HepG2 (cell line): Measurements from ENCODE around the gene CMTM4. TPM values are rescaled to one million over a fixed set of nuclear protein-coding genes. Genes with fewer than 3 reads are reported as not detected.

Experiments used
- ATAC-seq: fragments of 200-7000 bp; cut with Tn5 transposase; 3 replicates; pipeline ENCODE4 v1.9.1; 2020; ENCODE audit warnings: mild to moderate bottlenecking, moderate library complexity
- BruUV-seq: library from RNA; stranded (reverse); fragments of 400-500 nt; replicated peaks from 2 replicates; lab custom pipeline; 2021; lab: Mats Ljungman, UMichigan
- CTCF ChIA-PET: fragments of 300-600 bp; formaldehyde crosslinking; extraction: SDS; loops from one replicate; lab custom pipeline; 2021; ENCODE audit warnings: low total read pairs, inconsistent platforms, low intra/inter-chr PET ratio; lab: Yijun Ruan, JAX
- POLR2A ChIA-PET: fragments of 350-600 bp; sonication (Branson Sonifier 250); formaldehyde crosslinking; loops from one replicate; lab custom pipeline; 2020; ENCODE audit warnings: antibody characterized with exemption, inconsistent platforms; lab: Yijun Ruan, JAX
- DNase-seq: peaks from one replicate; pipeline ENCODE4 v3.0.0-alpha.2; 2015; ENCODE audit warnings: low spot score
- FAIRE-seq: peaks from 3 replicates; lab custom pipeline; 2011; peaks lifted over from hg19 to GRCh38; lab: Jason Lieb, UNC
- H2AFZ ChIP-seq: one replicate; pipeline ENCODE4 v1.6.1; 2011; ENCODE audit warnings: low read length, inconsistent platforms
- H3K27ac ChIP-seq: fragments of 300-600 bp; 3 replicates; pipeline ENCODE4 v1.8.0; 2011; ENCODE audit warnings: mixed run types, mild to moderate bottlenecking, mixed read lengths, low read length, inconsistent platforms; ENCODE audit not compliant: insufficient read depth; ENCODE audit errors: extremely low read length
- H3K27me3 ChIP-seq, 2 experiments: fragments of 200-600 bp in 1 of 2; 2 replicates in 1 of 2; 3 replicates in 1 of 2; pipeline versions ENCODE4 v1.6.0 to v1.8.0; 2011; ENCODE audit warnings: low read length in 2 of 2, mild to moderate bottlenecking in 2 of 2, moderate library complexity in 2 of 2, inconsistent platforms in 1 of 2; ENCODE audit not compliant: insufficient read depth in 2 of 2, control insufficient read depth in 1 of 2
- H3K36me3 ChIP-seq, 2 experiments: fragments of 200-600 bp in 1 of 2; replicated peaks in 1 of 2; 2 replicates in 1 of 2; 3 replicates in 1 of 2; pipeline versions ENCODE4 v1.5.1 to v1.8.0; 2011; ENCODE audit warnings: low read length in 2 of 2, inconsistent platforms in 1 of 2; ENCODE audit not compliant: insufficient read depth in 2 of 2, control insufficient read depth in 1 of 2
- H3K4me1 ChIP-seq: 2 replicates; pipeline ENCODE4 v1.5.1; 2012; ENCODE audit warnings: low read length, inconsistent platforms; ENCODE audit not compliant: insufficient read depth
- H3K4me2 ChIP-seq: 2 replicates; pipeline ENCODE4 v1.6.0; 2011; ENCODE audit warnings: low read depth, low read length, inconsistent platforms
- H3K4me3 ChIP-seq, 3 experiments: fragments of 200-600 bp in 1 of 3; sonication (generic), shearing (Covaris generic) in 1 of 3; replicated peaks in 1 of 3; 2 replicates each; pipeline ENCODE4 v1.5.1; 2011 to 2016; ENCODE audit warnings: low read length in 3 of 3, inconsistent platforms in 2 of 3, low read depth in 2 of 3, mild to moderate bottlenecking in 2 of 3, control low read depth in 1 of 3, mixed read lengths in 1 of 3; ENCODE audit not compliant: insufficient read depth in 1 of 3
- H3K79me2 ChIP-seq: one replicate; pipeline ENCODE4 v1.6.1; 2011; ENCODE audit warnings: low read length, inconsistent platforms; ENCODE audit not compliant: insufficient read depth
- H3K9ac ChIP-seq: 2 replicates; pipeline ENCODE4 v1.6.0; 2011; ENCODE audit warnings: mild to moderate bottlenecking, low read depth, low read length, inconsistent platforms; ENCODE audit not compliant: insufficient read depth
- H3K9me3 ChIP-seq: 2 replicates; pipeline ENCODE4 v1.5.1; 2012; ENCODE audit warnings: mild to moderate bottlenecking, low read length
- H4K20me1 ChIP-seq: 2 replicates; pipeline ENCODE4 v1.6.0; 2011; ENCODE audit warnings: inconsistent platforms, mild to moderate bottlenecking, low read length, moderate library complexity; ENCODE audit not compliant: insufficient read depth
- MAFG ChIP-seq: sonication (generic); formaldehyde crosslinking; IDR thresholded peaks from 2 replicates; pipeline ENCODE4 v1.5.1; 2020; ENCODE audit warnings: mild to moderate bottlenecking, missing genetic modification reagents
- ZNF687 ChIP-seq: sonication (generic); formaldehyde crosslinking; IDR thresholded peaks from 2 replicates; pipeline ENCODE4 v1.5.1; 2020; ENCODE audit warnings: mild to moderate bottlenecking, missing genetic modification reagents, moderate library complexity
- WGBS: methylation state at CpG from one replicate; pipeline ENCODE4 v1.1.6; 2017; ENCODE audit warnings: low lambda C conversion rate; 5-methylcytosine and 5-hydroxymethylcytosine counted together
- in situ Hi-C: cut with HindIII; loops from 2 replicates; pipeline ENCODE4 v1.10.0; 2017; ENCODE audit warnings: low pct_unique_long_range_greater_than_20kb; ENCODE audit not compliant: extremely low pct_ligation_motif_present
- intact Hi-C: fragments of 100-400 bp; cut with micrococcal nuclease; formaldehyde crosslinking; loops from one replicate; pipeline ENCODE4 v1.10.0; 2022; ENCODE audit not compliant: unreplicated experiment
- polyA plus RNA-seq, 8 experiments: library from polyadenylated mRNA; depleted of rRNA in 3 of 8; stranded (reverse) in 7 of 8; unstranded in 1 of 8; fragments of >200 nt; fragmentation: Illumina TruSeq in 4 of 8; extraction: Trizol in 4 of 8; gene quantifications; 2 replicates each; pipeline versions ENCODE4 v1.2.1 to v1.2.3, GENCODE V29; 2011 to 2016; ENCODE audit warnings: low read depth in 4 of 8, missing spikeins in 1 of 8, mixed read lengths in 1 of 8; ENCODE audit not compliant: insufficient read depth in 1 of 8
- total RNA-seq, 5 experiments: library from RNA; depleted of rRNA; stranded (reverse); fragments of >200 nt; fragmentation: Illumina TruSeq; extraction: Trizol; gene quantifications; 2 replicates each; pipeline ENCODE4 v1.2.3, GENCODE V29; 2016; ENCODE audit warnings: low read depth in 1 of 5

The CMTM4 gene
- total and polyA plus RNA-seq, 2 of the 13 experiments (the other 11 are each of a cell fraction or from before 2014, with no cell fraction given), result 32.0 to 36.3 TPM

- no peak overlapping the region for H3K4me3 ChIP-seq
- no peaks in the 10 kb centered on the region for H4K20me1 ChIP-seq
- BruUV-seq, result no TSS peak
- no peak overlapping the region for H2AFZ ChIP-seq
- H3K27me3 ChIP-seq, result peaks cover 0 to 20% of the 10 kb centered on the region in 2 experiments; a peak in 2 of 5 replicates
- POLR2A ChIA-PET, result no interaction called here
- H3K79me2 ChIP-seq, result no peaks in the 10 kb centered on the region
- intact Hi-C loops (no loop called here), in situ Hi-C loops (no loop called here)
- WGBS, result 48% methylated on average over 8 of the region's 8 CpGs
- DNase-seq, result no peak
- 0 out of 2 replicates have a peak overlapping the region, but pooled peaks have one; percentile 4 for H3K4me2 ChIP-seq
- H3K4me1 ChIP-seq, result 0 out of 2 replicates have a peak, but pooled peaks cover 7% of the 10 kb centered on the region
- peak; percentile 16; the same call in 2 of the 3 replicates for ATAC-seq
- no peak overlapping the region for H3K9ac ChIP-seq
- TF ChIP-seq ZNF687 (peak; percentile 13; the same call in 1 of the 2 replicates), MAFG (CRISPR knock-in tag) (no peak)
- CTCF ChIA-PET, result no interaction called here
- H3K27ac ChIP-seq, result no peak overlapping the region
- no peaks in the 10 kb centered on the region for H3K9me3 ChIP-seq
- no peaks in the 10 kb centered on the region for H3K36me3 ChIP-seq
- FAIRE-seq, result no peak
Observed at GRCh38 chr16:66706506-66706880, 9.9 kb upstream of the CMTM4 start.
